ENCODE measurements around the gene RYR3. TPM values are rescaled to one million over a fixed set of nuclear protein-coding genes. Genes with fewer than 3 reads are reported as not detected.

The RYR3 gene
- total and polyA plus RNA-seq, 2 of the 13 experiments (the other 11 are each of a cell fraction or from before 2014, with no cell fraction given): not detected

DNA sequence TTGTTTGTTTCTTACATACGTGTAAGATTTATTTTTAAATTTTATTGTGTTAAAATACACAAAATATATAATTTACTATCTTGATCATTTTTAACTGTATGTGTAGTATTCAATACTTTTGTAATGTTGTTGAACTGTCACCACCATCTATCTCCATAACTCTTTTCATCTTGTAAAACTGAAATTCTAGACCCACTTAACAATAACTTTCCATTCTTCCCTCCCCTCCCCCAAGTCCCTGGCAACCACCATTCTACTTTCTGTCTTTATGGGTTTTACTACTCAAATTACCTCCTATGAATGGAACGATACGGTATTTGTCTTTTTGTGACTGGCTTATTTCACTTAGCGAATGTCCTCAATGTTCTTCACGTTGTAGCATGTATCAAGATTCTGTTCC is 395.4 kb downstream of the RYR3 start (continued):
- TF ChIP-seq, protein P1, sequence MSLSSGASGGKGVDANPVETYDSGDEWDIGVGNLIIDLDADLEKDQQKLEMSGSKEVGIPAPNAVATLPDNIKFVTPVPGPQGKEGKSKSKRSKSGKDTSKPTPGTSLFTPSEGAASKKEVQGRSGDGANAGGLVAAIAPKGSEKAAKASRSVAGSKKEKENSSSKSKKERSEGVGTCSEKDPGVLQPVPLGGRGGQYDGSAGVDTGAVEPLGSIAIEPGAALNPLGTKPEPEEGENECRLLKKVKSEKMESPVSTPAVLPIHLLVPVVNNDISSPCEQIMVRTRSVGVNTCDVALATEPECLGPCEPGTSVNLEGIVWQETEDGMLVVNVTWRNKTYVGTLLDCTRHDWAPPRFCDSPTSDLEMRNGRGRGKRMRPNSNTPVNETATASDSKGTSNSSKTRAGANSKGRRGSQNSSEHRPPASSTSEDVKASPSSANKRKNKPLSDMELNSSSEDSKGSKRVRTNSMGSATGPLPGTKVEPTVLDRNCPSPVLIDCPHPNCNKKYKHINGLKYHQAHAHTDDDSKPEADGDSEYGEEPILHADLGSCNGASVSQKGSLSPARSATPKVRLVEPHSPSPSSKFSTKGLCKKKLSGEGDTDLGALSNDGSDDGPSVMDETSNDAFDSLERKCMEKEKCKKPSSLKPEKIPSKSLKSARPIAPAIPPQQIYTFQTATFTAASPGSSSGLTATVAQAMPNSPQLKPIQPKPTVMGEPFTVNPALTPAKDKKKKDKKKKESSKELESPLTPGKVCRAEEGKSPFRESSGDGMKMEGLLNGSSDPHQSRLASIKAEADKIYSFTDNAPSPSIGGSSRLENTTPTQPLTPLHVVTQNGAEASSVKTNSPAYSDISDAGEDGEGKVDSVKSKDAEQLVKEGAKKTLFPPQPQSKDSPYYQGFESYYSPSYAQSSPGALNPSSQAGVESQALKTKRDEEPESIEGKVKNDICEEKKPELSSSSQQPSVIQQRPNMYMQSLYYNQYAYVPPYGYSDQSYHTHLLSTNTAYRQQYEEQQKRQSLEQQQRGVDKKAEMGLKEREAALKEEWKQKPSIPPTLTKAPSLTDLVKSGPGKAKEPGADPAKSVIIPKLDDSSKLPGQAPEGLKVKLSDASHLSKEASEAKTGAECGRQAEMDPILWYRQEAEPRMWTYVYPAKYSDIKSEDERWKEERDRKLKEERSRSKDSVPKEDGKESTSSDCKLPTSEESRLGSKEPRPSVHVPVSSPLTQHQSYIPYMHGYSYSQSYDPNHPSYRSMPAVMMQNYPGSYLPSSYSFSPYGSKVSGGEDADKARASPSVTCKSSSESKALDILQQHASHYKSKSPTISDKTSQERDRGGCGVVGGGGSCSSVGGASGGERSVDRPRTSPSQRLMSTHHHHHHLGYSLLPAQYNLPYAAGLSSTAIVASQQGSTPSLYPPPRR (CRISPR knock-in tag; IDR thresholded peaks at IDR 0.05; ENCODE audit: borderline replicate concordance): no peak
- TF ChIP-seq NONO (IDR thresholded peaks at IDR 0.05): no peak
- no peak for TF ChIP-seq NONO (CRISPR knock-in tag; conservative IDR thresholded peaks at IDR 0.05)
- TF ChIP-seq, protein P2, sequence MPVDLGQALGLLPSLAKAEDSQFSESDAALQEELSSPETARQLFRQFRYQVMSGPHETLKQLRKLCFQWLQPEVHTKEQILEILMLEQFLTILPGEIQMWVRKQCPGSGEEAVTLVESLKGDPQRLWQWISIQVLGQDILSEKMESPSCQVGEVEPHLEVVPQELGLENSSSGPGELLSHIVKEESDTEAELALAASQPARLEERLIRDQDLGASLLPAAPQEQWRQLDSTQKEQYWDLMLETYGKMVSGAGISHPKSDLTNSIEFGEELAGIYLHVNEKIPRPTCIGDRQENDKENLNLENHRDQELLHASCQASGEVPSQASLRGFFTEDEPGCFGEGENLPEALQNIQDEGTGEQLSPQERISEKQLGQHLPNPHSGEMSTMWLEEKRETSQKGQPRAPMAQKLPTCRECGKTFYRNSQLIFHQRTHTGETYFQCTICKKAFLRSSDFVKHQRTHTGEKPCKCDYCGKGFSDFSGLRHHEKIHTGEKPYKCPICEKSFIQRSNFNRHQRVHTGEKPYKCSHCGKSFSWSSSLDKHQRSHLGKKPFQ (CRISPR knock-in tag; IDR thresholded peaks at IDR 0.05; ENCODE audit: insufficient replicate concordance): no peak
- TF ChIP-seq ZNF552 (CRISPR knock-in tag; IDR thresholded peaks at IDR 0.05; ENCODE audit: borderline replicate concordance): no peak
- TF ChIP-seq ZNF724P (CRISPR knock-in tag; IDR thresholded peaks at IDR 0.05; ENCODE audit: borderline replicate concordance): no peak
- no peak for TF ChIP-seq ZBTB1 (CRISPR knock-in tag; IDR thresholded peaks at IDR 0.05; ENCODE audit: borderline replicate concordance)

DNA sequence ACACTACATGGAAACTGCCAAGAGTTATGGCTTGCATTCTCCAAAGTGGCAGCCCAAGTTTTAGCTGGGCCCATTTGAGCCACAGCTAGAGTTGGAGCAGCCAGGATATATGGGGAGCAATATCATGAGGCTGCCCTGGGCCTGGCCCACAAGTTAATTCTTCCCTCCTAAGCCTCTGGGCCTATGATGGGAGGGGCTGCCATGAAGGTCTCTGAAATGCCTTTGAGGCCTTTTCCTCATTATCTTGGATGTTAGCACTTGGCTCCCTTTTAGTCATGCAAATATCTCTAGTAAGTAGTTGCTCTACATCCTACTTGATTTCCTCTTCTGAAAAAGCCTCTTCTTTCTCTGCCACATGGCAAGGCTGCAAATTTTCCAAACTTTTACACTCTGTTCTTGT is 400.0 kb downstream of the RYR3 start:
- DNase-seq (ENCODE audit: low spot score) (no peak), ATAC-seq (no peak), FAIRE-seq (no peak)
- H3K36me3 ChIP-seq (replicated peaks in 1 of 2; ENCODE audit: control insufficient read depth in 1 of 2, insufficient read depth in 2 of 2, low read length in 2 of 2): no peaks in the 10 kb centered on the region
- in situ Hi-C loops (cut with HindIII; ENCODE audit: extremely low pct_ligation_motif_present, low pct_unique_long_range_greater_than_20kb): no loop called here
- no peaks in the 10 kb centered on the region; the same call in 1 of the 2 replicates for H3K9me3 ChIP-seq (ENCODE audit: low read length)
- POLR2A ChIA-PET: no interaction called here
- H3K4me3 ChIP-seq (replicated peaks in 1 of 3; ENCODE audit: insufficient read depth in 1 of 3, low read depth in 2 of 3, low read length in 3 of 3): no peak overlapping the region
- no peaks in the 10 kb centered on the region for H4K20me1 ChIP-seq (ENCODE audit: insufficient read depth, low read length)
- H3K27ac ChIP-seq (ENCODE audit: extremely low read length, insufficient read depth, low read length): no peak overlapping the region
- no TSS peak for BruUV-seq (replicated peaks)
- H2AFZ ChIP-seq (ENCODE audit: low read length): no peak overlapping the region
- intact Hi-C loops (cut with micrococcal nuclease; ENCODE audit: unreplicated experiment): no loop called here
- H3K27me3 ChIP-seq (ENCODE audit: control insufficient read depth in 1 of 2, insufficient read depth in 2 of 2, low read length in 2 of 2): no peaks in the 10 kb centered on the region
- no peak overlapping the region for H3K4me2 ChIP-seq (ENCODE audit: low read depth, low read length)
- H3K79me2 ChIP-seq (ENCODE audit: insufficient read depth, low read length): no peaks in the 10 kb centered on the region
- H3K4me1 ChIP-seq (ENCODE audit: insufficient read depth, low read length): no peaks in the 10 kb centered on the region
- no peak overlapping the region for H3K9ac ChIP-seq (ENCODE audit: insufficient read depth, low read depth, low read length)
- CTCF ChIA-PET (ENCODE audit: low intra/inter-chr PET ratio, low total read pairs): no interaction called here
- TF ChIP-seq GABPA (IDR thresholded peaks at IDR 0.05; ENCODE audit: low read depth, low read length): no peak
- no peak for TF ChIP-seq GABPA (CRISPR knock-in tag; IDR thresholded peaks at IDR 0.05; ENCODE audit: low read depth)
- no peak for TF ChIP-seq SYNCRIP (IDR thresholded peaks at IDR 0.05; ENCODE audit: insufficient read depth, low read depth, low read length)
- TF ChIP-seq GATA4 (IDR thresholded peaks at IDR 0.05; ENCODE audit: borderline replicate concordance, low read depth): no peak
- TF ChIP-seq, protein P3, sequence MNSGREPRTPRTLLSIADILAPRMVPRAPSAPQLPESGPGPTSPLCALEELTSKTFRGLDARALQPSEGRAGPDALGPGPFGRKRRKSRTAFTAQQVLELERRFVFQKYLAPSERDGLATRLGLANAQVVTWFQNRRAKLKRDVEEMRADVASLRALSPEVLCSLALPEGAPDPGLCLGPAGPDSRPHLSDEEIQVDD (CRISPR knock-in tag; IDR thresholded peaks at IDR 0.05; ENCODE audit: borderline replicate concordance): no peak
- no peak for TF ChIP-seq MAFK (conservative IDR thresholded peaks at IDR 0.05 in 1 of 2, IDR thresholded peaks at IDR 0.05 in 1 of 2; ENCODE audit: low read length in 2 of 2)
- no peak for TF ChIP-seq TOE1 (CRISPR knock-in tag; IDR thresholded peaks at IDR 0.05)
- TF ChIP-seq, protein P4, sequence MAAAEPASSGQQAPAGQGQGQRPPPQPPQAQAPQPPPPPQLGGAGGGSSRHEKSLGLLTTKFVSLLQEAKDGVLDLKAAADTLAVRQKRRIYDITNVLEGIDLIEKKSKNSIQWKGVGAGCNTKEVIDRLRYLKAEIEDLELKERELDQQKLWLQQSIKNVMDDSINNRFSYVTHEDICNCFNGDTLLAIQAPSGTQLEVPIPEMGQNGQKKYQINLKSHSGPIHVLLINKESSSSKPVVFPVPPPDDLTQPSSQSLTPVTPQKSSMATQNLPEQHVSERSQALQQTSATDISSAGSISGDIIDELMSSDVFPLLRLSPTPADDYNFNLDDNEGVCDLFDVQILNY (CRISPR knock-in tag; conservative IDR thresholded peaks at IDR 0.05): no peak
- TF ChIP-seq, protein P5, sequence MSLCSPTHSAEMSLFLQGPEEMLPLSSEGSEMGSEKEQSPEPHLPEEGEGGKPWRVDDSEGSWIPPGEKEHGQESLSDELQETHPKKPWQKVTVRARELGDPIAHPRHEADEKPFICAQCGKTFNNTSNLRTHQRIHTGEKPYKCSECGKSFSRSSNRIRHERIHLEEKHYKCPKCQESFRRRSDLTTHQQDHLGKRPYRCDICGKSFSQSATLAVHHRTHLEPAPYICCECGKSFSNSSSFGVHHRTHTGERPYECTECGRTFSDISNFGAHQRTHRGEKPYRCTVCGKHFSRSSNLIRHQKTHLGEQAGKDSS (CRISPR knock-in tag; IDR thresholded peaks at IDR 0.05; ENCODE audit: borderline replicate concordance, low read depth): no peak

All from HepG2 (cell line).